ENCODE measurements around the gene PDE1C.

Gene PDE1C

DNA sequence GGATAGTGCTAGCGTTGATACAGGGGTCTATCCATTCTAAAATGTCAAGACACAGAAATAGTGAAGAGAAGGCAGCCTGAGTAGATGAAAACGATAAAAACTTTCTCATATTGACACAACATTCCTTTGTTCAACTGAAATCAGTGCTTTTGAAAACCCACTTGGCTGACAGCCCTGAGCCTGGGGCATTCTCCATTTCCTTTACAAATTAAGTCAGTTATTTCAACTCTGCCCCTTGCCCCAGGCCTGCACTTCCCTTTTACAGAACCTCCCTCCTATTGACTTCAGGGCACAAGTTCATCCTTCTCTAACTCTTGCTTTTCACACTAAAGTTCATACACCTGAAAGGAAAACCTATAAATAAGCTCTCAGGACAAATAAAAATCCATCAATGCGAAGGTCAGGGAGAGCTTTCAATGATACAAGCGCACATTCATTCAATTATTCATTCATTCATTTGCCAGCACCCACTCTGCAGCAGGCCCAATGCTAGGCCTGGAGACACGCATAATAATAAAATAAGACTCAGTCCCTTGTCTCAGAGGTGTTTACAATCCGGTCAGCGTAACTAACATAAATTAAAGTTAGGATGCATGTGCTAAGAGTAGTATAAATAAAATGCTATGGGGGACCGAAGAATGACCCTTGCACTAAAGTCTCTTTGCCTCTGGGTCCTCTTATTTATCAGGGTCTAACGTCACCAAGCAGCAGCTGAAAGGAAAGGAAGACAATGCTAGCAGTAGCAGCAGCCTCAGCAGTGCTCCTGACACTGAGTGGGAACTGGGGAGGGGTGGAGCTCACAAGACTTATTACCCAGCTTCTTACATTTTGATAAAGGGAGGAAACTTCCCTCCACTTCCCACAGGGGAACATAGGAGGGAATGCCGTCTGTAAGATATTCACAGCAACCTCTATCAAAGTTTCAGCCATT is 134.8 kb downstream of the PDE1C start:
- DNase-seq = no peak

DNA sequence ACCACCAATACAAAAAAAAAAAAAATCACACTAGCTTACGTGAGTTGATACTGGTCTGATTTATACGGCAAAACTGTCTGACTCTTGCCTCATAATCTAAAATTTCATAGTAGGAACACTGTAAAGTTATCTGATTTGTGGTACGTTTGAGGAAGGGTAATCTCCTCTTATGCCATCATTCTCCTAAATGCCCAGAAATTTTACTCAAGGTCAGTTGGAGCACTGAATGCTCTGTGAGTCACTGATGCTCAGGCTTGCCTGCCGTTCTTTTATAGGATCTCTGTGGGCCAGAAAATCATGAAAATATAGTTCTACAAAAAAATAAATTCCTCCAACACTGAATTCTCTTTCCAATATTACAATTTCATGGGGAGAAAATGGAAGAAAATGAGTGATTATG is 135.7 kb downstream of the PDE1C start:
- DNase-seq = no peak

DNA sequence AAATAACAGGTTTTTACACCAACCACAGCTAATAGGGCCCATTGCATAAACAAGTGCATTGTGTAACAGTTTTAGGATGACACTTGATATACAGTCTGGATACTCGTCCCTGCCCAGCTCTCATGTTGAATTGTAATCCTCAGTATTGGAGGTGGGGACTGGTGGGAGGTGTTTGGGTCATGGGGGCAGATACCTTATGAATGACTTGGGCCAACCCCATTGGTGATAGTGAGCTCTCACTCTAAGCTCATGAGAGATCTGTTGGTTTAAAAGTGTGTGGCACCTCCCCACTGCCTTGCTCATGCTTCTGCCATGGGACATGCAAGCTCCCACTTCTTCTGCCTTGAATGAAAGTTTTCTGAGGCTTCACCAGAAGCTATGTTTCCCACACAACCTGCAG is 136.7 kb downstream of the PDE1C start:
- DNase-seq = no peak

DNA sequence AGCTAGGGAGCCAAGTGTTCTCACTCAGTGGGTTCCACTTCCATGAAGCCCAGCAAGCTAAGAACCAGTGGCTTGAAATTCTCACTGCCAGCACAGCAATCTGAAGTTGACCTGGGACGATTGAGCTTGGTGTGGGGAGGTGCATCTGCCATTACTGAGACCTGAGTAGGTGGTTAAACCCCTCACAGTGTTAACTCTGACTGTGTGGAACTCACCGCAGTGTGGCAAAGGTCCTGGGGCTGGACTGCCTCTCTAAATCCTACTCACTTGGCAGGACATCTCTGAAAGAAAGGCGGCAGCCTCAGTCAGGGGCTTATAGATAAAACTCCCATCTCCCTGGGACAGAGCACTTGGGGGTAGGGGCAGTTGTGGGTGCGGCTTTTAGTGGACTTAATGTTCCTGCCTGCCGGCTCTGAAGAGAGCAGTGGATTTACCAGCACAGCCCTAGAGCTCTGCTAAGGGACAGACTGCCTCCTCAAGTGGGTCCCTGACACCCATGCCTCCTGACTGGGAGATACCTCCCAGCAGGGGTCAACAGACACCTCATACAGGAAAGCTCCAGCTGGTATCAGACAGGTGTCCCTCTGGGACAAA is 143.1 kb downstream of the PDE1C start:
- no peak for DNase-seq

DNA sequence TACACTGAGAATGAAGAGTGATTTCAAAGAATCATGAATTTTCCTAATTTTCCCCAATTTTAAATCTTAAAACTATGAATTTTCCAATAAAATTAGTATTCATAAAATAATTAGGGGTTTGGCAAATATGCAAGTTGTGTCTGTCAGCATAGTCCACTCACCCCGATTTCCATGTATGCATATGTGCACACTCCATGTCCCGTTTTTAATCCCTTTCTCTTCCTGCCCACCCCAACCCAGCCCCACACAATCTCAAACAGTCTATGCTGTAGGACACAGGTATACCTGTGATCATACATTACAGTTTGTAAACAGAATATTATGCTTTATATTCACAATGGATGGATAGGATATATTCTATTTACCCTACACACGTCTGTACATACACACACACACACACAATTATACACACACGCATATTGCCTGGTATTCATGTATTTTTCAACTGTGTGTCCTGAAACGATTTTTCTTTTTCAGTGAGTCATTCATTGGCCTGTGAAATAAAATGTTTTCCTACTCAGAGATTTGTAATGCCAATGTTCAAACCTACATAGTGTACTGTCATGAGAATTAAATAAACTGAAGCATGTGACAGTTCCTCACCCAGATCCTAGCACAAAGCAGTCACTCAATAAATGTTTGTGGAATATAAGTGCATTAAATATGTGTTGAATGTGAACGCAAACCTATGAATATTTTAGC is 144.3 kb downstream of the PDE1C start:
- no peak for DNase-seq

DNA sequence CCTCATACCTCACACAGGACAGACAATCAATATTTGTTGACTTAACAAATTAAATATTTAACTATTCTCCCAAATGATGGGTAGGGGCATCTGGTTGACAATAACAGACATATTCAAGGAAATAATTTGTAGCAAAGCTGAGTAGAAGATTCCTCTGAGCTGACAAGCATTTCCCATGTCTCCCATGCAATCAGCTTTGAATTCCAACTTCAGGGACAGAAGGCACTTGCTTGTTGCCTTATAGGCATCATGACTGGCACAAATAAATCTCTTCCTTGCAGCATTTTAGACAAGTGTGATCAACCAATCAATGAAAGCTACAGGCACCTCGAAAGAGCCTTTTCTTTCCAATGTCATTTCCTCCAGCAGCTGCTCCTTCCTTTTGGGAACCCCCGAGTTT is 146.0 kb downstream of the PDE1C start:
- DNase-seq = no peak

DNA sequence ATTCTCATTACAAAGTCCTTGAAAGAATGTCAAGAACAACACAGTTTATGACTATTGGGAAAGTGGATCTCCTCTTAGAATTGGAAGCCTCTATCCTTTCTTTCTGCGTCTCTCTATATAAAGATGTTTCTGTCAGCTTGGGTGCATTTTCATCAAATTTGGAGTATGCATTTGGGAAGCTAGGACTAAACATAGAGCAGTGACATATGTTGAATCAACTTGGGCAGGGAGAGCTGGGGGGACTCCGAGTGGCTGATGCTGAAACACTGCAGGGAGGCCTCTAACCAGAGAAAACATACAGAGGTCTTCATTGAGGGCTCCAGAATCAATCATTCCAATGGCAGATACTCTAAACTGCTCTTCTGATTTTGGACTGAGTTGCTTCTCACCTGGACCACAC is 147.4 kb downstream of the PDE1C start:
- no peak for DNase-seq

DNA sequence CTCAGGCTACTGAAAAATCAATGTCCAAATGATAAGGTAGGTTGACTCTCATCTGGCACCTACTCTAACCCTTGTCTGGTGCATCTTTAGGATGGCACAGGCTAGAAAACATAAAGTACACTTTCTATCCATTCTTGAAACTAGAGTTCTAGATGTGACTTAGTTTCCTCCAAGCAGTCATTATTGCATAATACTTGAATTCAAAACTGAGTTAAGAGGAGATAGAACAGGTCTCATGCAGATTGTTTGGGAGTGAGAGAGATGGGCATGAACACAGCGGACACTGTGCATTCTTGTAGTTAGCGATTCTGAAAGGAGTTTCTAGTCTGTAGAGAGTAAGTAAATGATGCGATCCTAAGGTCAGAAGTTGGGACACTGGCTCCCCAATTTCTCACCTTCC is 149.2 kb downstream of the PDE1C start:
- DNase-seq = no peak

DNA sequence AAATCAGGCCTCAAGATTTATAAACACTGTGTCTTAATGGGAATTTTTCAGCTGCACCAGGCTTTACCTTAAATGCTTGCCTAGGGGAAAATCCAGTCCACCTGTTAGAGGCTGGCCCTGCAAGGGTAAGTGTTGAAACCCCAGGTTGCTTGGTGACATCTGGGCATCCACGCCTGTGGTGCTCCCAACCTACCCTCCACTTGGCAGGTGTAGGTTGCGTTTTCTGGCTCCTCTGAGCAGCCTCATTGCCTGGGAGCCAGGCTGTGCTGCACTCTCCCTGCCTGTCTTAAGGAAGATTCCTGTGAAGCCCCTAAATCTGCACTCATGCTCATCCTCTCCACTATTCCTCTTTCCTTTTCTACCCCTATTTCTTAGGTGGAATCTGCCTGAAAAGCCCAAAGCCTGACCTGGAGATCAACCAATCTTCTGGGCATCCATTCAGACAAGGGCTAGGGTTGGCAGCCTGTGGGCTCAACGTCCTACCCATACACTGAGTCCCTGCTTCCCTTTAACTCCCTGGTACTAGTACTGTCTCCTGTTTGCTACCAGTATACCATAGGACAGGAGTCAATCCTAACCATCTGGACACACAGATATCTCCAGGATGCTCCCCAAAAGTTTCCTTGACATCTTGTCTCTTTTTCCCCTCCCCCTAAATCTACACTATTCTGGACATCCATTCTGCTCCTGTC is 150.4 kb downstream of the PDE1C start:
- no peak for DNase-seq

DNA sequence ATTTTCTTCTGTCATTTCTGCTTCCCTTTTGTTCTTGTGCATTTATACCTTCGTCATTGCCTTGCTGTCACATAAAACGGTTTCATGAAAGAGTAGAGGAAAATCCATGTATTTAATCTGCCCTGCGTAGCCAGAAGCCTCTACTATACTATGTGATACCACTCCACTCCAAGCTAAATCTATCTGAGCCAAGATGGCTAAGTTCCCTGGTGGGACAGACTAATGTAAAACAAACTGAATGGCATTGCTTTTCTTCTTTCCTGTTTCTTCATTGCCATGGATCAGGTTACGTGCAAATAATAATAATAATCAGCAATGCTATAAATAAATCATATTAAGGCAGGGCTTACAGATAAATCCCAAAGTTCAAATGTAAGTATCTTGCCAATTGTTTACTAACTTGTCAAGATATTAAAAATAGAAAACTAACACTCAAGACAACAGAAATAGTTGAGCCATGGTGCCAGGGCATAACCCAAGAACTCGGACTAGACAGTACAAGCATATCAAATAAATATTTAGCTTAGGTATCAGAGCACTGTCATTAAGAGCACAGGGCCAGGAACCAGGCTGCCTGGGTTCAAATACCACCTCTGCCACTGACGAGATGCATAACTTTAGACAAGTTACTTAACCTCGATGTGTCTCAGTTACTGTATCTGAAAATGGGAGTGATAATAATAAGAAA is 151.4 kb downstream of the PDE1C start:
- no peak for DNase-seq

DNA sequence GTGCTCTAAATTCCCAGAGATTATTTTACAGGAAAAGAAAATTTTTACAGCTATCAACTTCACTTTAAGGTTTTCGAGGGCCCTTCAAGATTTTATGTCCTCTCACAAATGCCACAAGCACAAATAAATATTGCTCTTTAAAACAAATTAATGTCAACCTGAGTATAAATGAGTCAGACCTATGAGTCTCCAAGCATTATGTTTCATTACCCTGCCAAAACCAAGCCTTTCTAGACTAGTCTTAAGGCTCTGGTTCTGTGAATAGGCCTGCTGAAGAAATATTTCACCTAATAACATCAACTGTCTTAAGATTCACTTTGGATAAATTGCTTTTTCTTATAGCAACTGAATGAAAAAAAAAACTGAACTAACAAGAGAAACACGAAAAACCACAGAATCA is 153.0 kb downstream of the PDE1C start:
- DNase-seq = no peak

DNA sequence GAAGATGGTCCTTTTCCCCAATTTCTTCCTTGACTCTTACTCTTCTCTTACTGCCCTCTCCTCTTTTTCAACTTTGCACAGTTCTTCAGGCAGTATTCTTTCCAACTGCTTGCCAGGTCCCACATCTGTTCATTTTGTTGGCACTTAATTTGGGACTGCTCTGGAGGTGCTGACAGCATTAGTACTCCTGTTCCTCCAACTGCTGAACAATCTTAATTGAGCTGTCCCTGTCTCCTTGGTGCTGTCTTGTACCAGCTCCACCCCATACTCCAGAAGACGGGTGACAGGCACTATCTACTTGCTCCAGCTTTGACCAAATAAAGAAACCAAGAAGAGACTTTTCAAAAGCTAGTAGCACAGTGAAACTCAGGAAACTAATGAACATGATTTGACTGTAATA is 160.0 kb downstream of the PDE1C start:
- no peak for DNase-seq

DNA sequence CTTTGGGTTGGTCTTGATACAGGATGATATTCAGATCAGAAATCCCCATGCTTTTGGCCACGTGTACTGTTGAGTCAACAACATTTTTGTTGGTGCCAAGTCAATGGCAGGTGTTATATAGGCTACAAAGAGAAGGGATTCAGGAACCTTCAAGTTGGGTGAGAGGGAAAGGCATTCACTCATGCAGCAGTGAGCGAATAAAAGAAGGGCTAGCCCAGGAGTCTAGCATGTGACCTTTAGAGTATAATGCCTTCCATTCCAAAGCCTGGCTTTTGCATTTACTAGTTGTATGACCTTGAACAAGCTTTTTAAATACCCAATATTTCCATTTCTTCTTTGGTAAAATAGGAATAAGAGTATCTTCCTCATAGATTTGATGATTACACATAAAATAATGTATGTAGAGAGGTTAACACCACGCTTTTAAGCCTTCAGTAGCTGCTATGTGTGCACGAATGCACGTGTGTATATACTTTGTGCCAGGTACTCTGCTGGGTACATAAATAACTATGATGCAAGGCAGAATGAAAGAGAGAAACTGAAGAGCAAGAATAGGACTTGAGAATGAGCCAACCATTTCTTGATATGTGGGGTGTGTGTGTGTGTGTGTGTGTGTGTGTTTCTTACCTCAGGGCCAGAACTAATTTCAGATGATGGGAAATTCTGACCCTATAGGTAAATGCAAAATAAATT is 163.6 kb downstream of the PDE1C start:
- no peak for DNase-seq

DNA sequence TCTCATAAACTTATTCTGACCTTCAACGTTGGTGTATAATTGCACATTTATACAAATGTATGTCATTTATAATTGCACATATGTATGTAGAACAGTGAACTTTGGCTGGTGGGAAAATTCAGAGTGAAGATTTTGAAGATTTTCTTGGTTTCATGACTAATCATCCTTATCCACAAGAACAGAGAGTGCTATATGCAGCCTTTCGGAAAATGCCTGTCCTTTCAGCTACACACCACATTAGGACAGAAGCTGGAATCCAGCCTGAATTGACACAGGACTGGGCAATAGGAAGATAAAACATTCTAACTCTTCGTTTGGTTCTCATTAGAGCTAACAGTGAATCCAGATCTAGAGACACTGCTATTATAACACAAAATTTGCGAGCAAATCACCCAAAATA is 166.2 kb downstream of the PDE1C start:
- no peak for DNase-seq

DNA sequence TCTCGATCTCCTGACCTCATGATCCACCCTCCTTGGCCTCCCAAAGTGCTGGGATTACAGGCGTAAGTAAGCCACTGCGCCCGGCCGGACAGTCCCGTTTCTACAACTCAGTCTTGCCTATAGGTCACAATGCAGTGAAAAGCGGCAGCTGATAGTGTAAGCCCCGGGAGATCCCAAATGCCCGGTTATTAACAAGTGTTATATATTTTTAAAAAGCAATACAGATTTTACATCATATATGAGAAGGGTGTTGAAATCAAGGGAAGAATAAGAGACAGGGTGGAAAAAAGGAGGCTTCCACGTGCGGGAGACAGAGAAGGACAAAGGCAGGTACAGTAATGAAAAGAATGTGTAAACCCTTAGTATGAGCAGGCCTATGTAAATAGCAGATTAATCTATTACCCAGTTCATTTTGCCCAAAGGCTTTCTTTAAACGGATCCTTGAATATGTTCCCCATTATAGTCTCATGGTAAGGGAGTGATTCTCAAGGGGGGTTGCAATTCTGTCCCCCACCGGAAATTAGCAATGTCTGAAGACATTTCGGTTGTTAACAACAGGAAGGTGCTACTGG is 170.8 kb downstream of the PDE1C start:
- no peak for DNase-seq

DNA sequence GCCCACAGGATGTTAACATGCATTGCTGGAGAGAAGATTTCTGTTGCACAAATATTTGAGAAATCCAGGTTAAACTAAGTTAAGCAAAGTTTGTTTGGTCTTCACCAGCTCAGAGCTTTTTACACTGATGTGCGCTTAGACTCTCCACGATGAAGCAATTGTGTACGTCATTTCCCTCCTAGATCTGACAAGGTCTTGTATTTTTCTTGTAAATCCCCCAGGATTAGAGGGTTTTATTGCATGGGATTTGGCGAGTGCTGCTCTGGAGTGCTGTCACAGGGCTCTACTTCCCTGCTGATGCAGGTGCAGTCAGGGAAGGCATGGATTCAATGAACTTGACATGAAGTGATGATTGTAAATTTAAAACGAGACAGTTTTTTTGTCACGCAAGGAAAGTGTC is 173.3 kb downstream of the PDE1C start:
- DNase-seq = no peak

DNA sequence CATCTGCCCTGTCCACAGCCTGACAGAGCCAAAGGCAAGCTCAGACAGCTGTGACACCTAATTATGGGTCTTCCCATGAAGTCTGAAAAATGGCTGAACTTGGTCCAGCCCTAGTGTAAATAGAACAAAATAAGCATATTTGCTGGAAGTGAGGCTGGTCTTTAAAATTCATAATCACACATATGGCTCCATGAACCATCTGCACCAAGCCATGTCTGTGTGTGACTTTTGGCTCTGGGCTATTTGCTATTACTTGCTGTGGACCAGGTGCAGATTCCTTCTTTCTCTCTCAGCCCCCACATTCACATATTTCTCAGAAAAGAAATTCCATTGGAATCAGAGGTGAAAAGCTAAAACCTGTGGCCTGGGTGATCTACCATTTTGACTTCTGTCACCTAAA is 175.9 kb downstream of the PDE1C start:
- DNase-seq = no peak

DNA sequence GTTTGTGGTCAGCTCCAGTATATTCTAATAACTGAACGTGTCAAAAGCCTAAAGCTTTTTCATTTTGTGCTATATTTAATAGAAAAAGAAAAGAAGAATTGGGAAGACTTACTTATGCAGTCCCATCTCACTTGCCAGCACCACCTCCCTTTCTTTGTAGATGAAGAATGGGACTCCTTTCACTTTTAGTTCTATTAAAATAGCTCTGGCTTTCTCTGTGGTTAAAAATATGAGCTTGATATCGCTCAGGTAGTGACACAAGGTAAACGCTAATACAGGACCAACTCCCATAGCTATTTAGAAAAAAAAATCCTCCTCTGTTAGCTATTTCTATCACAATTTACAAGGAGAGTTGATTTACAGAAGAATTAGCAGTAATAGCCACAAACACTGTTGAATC is 176.8 kb downstream of the PDE1C start:
- DNase-seq = no peak

DNA sequence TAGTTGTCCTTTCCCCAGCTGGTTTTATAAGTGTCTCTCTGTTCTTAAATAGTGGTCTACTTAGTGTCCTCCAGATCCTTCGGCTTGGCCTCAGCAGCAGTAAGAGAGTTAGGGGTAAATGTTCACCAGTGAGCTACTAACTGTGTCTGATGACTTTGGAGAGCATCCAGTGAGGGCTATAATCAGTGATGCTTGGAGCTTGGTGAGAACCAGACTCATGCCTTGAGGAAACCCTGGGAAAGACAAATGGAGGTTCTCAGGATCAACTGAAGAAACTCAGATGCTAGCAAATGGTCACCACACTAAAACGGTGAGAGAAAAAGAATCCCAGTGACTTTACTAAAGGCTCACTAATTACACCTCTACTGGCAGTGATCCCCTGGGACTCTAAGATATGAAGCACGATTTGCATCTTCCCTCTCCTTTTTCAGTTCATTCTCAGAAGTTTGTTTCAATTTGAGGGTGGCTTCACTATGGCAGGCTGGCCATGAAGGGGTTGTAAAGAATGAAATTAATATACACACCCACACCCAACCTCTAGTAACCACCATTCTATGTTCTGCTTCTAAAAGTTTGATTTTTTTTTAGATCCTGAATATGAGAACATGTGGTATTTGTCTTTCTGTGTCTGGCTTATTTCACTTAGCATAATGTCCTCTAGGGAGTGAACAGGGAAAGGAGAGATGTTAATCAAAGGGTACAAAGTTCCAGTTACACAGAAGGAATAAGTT is 177.9 kb downstream of the PDE1C start:
- DNase-seq = no peak

DNA sequence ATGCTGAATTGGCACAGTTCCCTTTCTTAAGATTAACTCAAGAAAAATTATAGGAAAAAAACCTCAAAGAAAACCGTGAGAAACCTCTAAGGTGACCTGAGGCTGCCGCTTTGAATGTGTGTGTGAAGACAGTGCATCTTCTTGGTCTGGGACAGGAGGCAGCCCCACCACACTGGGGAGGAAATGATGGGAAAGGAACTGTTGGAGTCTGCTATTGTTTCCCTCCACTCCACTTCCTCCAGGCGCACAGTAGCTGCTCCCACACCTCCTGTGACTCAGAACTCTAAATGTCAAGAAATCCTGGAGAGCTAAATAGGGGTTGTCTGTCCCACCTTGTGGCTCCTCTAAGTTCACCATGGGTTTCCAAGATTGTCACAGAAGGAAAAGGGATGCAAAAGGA is 179.4 kb downstream of the PDE1C start:
- DNase-seq = no peak

DNA sequence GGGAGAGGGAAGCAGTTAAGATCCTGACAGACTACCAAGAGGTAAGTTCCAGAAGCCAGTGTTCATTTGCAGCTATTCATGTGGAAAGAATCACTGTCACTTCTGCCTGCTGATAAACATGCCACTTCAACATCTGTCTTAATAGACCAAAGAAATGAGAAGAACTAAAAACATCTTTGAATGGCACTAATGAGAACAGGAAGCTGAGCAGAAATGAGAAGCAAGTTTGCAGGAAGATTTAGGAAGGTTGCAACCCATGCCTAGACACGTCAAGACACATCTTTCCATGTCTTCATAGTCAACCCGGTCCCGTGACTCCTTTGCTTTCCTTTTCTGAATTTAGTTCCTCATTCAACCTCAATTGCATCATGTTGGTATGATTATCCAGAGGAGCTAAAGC is 180.0 kb downstream of the PDE1C start:
- DNase-seq = no peak
